SK-N-SH treated with all-trans-retinoic acid at 6 μM for 48 hours (cell line): ENCODE data around the gene RTN4RL2.

ENCODE experiments used
- BACH2 ChIP-seq: fragments of 250-450 bp; sonication (Bioruptor Pico); IDR thresholded peaks from 2 replicates; pipeline ENCODE4 v1.9.0; 2021; ENCODE audit warnings: mild to moderate bottlenecking, borderline replicate concordance
- CSRNP3 ChIP-seq: fragments of 250-450 bp; sonication (Bioruptor Pico); IDR thresholded peaks from 2 replicates; pipeline ENCODE4 v1.5.1; 2021; ENCODE audit warnings: mild to moderate bottlenecking, moderate library complexity
- GLIS3 ChIP-seq: fragments of 250-450 bp; sonication (Bioruptor Pico); IDR thresholded peaks from 2 replicates; pipeline ENCODE4 v1.5.0; 2020; ENCODE audit warnings: mild to moderate bottlenecking, moderate library complexity
- ISL1 ChIP-seq: fragments of 250-450 bp; sonication (Bioruptor Pico); IDR thresholded peaks from 2 replicates; pipeline ENCODE4 v2.1.2; 2022; ENCODE audit warnings: mild to moderate bottlenecking, moderate library complexity
- OSR1 ChIP-seq: fragments of 250-450 bp; sonication (Bioruptor Pico); IDR thresholded peaks from 2 replicates; pipeline ENCODE4 v1.8.0; 2022; ENCODE audit warnings: moderate library complexity, mild to moderate bottlenecking, inconsistent platforms
- PATZ1 ChIP-seq: fragments of 250-450 bp; sonication (Bioruptor Pico); IDR thresholded peaks from 2 replicates; pipeline ENCODE4 v1.8.0; 2020; ENCODE audit warnings: mild to moderate bottlenecking, moderate library complexity, borderline replicate concordance
- SNAI2 ChIP-seq: fragments of 250-450 bp; sonication (Bioruptor Pico); IDR thresholded peaks from 2 replicates; pipeline ENCODE4 v1.5.0; 2020; ENCODE audit warnings: mild to moderate bottlenecking, moderate library complexity
- TSHZ2 ChIP-seq: fragments of 250-450 bp; sonication (Bioruptor Pico); IDR thresholded peaks from 2 replicates; pipeline ENCODE4 v1.5.0; 2020; ENCODE audit warnings: mild to moderate bottlenecking, moderate library complexity
- ZC3H10 ChIP-seq: fragments of 250-450 bp; sonication (Bioruptor Pico); IDR thresholded peaks from 2 replicates; pipeline ENCODE4 v1.5.1; 2021; ENCODE audit warnings: mild to moderate bottlenecking, moderate library complexity

GRCh38 chr11:57497303-57498247, 37.2 kb downstream of the RTN4RL2 start:
- TF ChIP-seq PATZ1 (CRISPR knock-in tag) (no peak), SNAI2 (CRISPR knock-in tag) (no peak), TSHZ2 (CRISPR knock-in tag) (no peak), GLIS3 (CRISPR knock-in tag) (no peak), BACH2 (no peak), OSR1 (no peak), ZC3H10 (no peak), ISL1 (CRISPR knock-in tag) (no peak), CSRNP3 (no peak)
